Trophoblast cell (in vitro differentiated cells and primary cell): ENCODE data around the gene GDA.

Experiments used
- DNase-seq, 2 donors: peaks; one replicate each; pipeline ENCODE4 v3.0.0-alpha.2; 2016
- H2AFZ ChIP-seq: 2 replicates; pipeline ENCODE4 v1.6.1; 2013; ENCODE audit warnings: low read length, moderate library complexity, mild to moderate bottlenecking; ENCODE audit not compliant: insufficient read depth, poor library complexity
- H2AK5ac ChIP-seq: 2 replicates; pipeline ENCODE4 v1.6.1; 2013; ENCODE audit warnings: mild to moderate bottlenecking, low read length
- H2BK120ac ChIP-seq: 2 replicates; pipeline ENCODE4 v1.6.1; 2013; ENCODE audit warnings: low read length, mild to moderate bottlenecking, moderate library complexity; ENCODE audit not compliant: insufficient read depth, poor library complexity
- H2BK12ac ChIP-seq: 2 replicates; pipeline ENCODE4 v1.6.1; 2013; ENCODE audit warnings: mild to moderate bottlenecking, low read length, moderate library complexity
- H2BK5ac ChIP-seq: 2 replicates; pipeline ENCODE4 v1.6.1; 2013; ENCODE audit warnings: low read length, low read depth, moderate library complexity, mild to moderate bottlenecking; ENCODE audit not compliant: poor library complexity
- H3K14ac ChIP-seq: 2 replicates; pipeline ENCODE4 v1.6.1; 2013; ENCODE audit warnings: mild to moderate bottlenecking, low read length
- H3K18ac ChIP-seq: 2 replicates; pipeline ENCODE4 v1.6.1; 2013; ENCODE audit warnings: mild to moderate bottlenecking, low read length
- H3K23ac ChIP-seq: 2 replicates; pipeline ENCODE4 v1.6.1; 2013; ENCODE audit warnings: low read length
- H3K27ac ChIP-seq: 2 replicates; pipeline ENCODE4 v1.5.1; 2013; ENCODE audit warnings: low read depth, mild to moderate bottlenecking, inconsistent platforms, low read length, moderate library complexity
- H3K27me3 ChIP-seq: 2 replicates; pipeline ENCODE4 v1.6.1; 2013; ENCODE audit warnings: inconsistent platforms, mild to moderate bottlenecking, low read length, moderate library complexity; ENCODE audit not compliant: insufficient read depth
- H3K36me3 ChIP-seq, 2 experiments: 1 replicate in 1 of 2; 2 replicates in 1 of 2; pipeline ENCODE4 v1.6.1; 2013; ENCODE audit warnings: low read length in 2 of 2, mild to moderate bottlenecking in 2 of 2, moderate library complexity in 1 of 2; ENCODE audit not compliant: insufficient read depth in 2 of 2, control insufficient read depth in 1 of 2
- H3K4ac ChIP-seq: 2 replicates; pipeline ENCODE4 v1.6.1; 2013; ENCODE audit warnings: low read depth, mild to moderate bottlenecking, low read length, moderate library complexity
- H3K4me1 ChIP-seq, 2 experiments: 1 replicate in 1 of 2; 2 replicates in 1 of 2; pipeline ENCODE4 v1.6.1; 2013; ENCODE audit warnings: low read length in 2 of 2, mild to moderate bottlenecking in 2 of 2, moderate library complexity in 1 of 2; ENCODE audit not compliant: insufficient read depth in 2 of 2, control insufficient read depth in 1 of 2
- H3K4me2 ChIP-seq: 2 replicates; pipeline ENCODE4 v1.6.1; 2013; ENCODE audit warnings: inconsistent platforms, mild to moderate bottlenecking, low read length, moderate library complexity
- H3K4me3 ChIP-seq: 2 replicates; pipeline ENCODE4 v1.5.1; 2013; ENCODE audit warnings: mild to moderate bottlenecking, low read depth, low read length, inconsistent platforms
- H3K79me1 ChIP-seq: one replicate; pipeline ENCODE4 v1.6.1; 2013; ENCODE audit warnings: low read length
- H3K79me2 ChIP-seq: 2 replicates; pipeline ENCODE4 v1.6.1; 2013; ENCODE audit warnings: low read length, mild to moderate bottlenecking; ENCODE audit not compliant: control insufficient read depth, insufficient read depth, poor library complexity
- H3K9ac ChIP-seq: 2 replicates; pipeline ENCODE4 v1.6.1; 2013; ENCODE audit warnings: mild to moderate bottlenecking, low read length
- H3K9me3 ChIP-seq: 2 replicates; pipeline ENCODE4 v1.6.1; 2013; ENCODE audit warnings: low read depth, mild to moderate bottlenecking, control low read depth, inconsistent platforms, low read length; ENCODE audit not compliant: insufficient read depth
- H4K12ac ChIP-seq: 2 replicates; pipeline ENCODE4 v1.6.1; 2013; ENCODE audit warnings: low read depth, mild to moderate bottlenecking, low read length, moderate library complexity
- H4K8ac ChIP-seq: 2 replicates; pipeline ENCODE4 v1.6.1; 2013; ENCODE audit warnings: low read depth, mild to moderate bottlenecking, low read length, moderate library complexity
- H4K91ac ChIP-seq: one replicate; pipeline ENCODE4 v1.6.1; 2013; ENCODE audit warnings: low read depth, mild to moderate bottlenecking, low read length, moderate library complexity
- WGBS: extraction: QIAGEN DNeasy Blood & Tissue Kit; methylation state at CpG from one replicate; pipeline ENCODE4 v1.1.7; 2013; ENCODE audit warnings: missing lambda C conversion rate; ENCODE audit not compliant: insufficient read length, insufficient coverage; ENCODE audit errors: extremely low coverage; 5-methylcytosine and 5-hydroxymethylcytosine counted together

GDA gene

DNA sequence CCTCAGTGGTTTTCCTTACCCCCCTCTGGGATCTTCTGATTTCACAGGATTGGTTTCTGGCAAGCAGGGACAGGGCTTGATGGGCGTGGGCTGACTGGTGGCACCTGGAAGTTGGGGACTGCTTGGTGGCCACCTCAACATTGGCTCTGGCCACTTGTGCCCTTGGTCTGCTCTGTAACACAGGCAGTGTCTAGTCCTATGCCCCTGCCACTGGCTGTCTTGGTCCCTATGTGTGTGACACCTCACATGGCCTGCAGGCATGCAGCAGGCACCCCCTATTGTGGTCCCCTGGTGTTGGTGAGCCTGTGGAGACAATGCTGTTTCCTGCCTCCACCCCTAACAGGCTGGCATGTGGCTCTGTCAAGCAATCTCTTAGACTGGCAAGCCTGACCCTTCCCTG, 71.3 kb downstream of the GDA start:
- Histone ChIP-seq H3K18ac (no peak overlapping the region), H3K4me1 (no peaks in the 10 kb centered on the region), H3K4me2 (no peak overlapping the region), H3K27ac (no peak overlapping the region), H2AFZ (no peak overlapping the region), H3K36me3 (no peaks in the 10 kb centered on the region), H2AK5ac (no peak overlapping the region), H3K4me3 (peak overlapping the region; percentile 28), H2BK120ac (no peak overlapping the region), H2BK12ac (no peak overlapping the region), H2BK5ac (no peak overlapping the region), H3K4ac (no peak overlapping the region), H3K79me1 (no peaks in the 10 kb centered on the region), H3K14ac (no peak overlapping the region), H3K9me3 (no peaks in the 10 kb centered on the region), H3K9ac (peak overlapping the region; percentile 38), H3K79me2 (no peaks in the 10 kb centered on the region), H3K23ac (peak overlapping the region; percentile 17), H4K12ac (no peak overlapping the region), H3K27me3 (no peaks in the 10 kb centered on the region), H4K91ac (no peak overlapping the region), H4K8ac (no peak overlapping the region)
- no CpG with 5 or more reads among the region's 1 CpG for WGBS
- no peak for DNase-seq

DNA sequence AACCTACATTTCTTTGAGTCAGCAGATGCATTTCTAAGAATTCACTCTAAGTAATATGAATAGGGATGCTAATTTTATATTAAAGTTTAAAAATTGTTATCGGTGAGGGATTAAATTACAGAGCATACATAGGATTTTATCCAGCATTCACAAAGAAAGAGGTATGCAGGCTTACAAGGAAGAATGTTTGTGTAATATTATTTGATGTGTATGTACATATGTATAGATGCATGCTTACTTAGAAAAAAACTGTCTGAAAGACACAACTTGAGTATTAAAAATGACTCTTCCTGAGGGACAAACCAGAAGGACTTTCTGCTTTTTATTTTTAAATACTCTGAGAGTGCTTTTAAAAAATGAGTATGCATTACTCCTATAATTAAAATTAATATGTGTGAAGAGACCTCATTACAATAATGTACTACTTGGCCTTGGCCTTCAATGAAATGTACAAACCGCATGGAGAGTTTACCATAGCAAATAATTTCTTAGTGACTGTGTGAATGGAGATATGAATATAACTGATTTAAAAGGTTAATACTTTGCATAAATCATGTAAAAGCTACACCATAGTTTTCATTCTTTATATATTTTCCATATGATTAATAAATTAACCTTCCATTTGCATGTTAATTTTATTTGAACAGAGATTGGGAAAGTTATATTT, 77.0 kb downstream of the GDA start:
- Histone ChIP-seq H3K14ac (no peak overlapping the region), H3K36me3 (no peaks in the 10 kb centered on the region), H3K4me3 (no peak overlapping the region)

DNA sequence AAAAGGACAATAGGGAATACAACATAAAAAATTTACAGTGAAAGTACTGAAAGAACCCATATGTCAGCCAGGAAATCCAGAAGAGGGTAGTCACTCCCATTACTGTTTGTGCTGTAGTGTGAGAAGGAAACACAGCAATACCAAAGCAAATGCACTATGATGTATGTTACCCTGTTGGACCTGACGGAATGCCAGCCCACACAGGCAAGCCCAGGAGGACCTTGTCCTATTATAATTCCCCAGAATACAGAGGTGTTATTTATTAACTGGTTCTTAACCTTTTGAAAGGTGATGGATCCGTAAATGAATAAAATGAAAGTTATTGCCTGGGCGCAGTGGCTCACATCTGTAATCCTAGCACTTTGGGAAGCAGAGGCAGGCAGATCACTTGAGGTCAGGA, 79.0 kb downstream of the GDA start:
- Histone ChIP-seq H3K18ac (no peak overlapping the region), H4K8ac (no peak overlapping the region), H3K4me1 (no peaks in the 10 kb centered on the region), H3K14ac (no peak overlapping the region), H3K23ac (no peak overlapping the region), H2BK12ac (no peak overlapping the region), H3K4ac (no peak overlapping the region), H3K79me1 (no peaks in the 10 kb centered on the region), H2BK120ac (no peak overlapping the region), H2AFZ (no peak overlapping the region), H3K36me3 (no peaks in the 10 kb centered on the region), H3K27ac (no peak overlapping the region), H3K4me3 (no peak overlapping the region), H3K79me2 (no peaks in the 10 kb centered on the region), H2BK5ac (no peak overlapping the region), H4K12ac (no peak overlapping the region), H2AK5ac (no peak overlapping the region), H3K4me2 (no peak overlapping the region), H4K91ac (no peak overlapping the region), H3K9me3 (no peaks in the 10 kb centered on the region), H3K27me3 (no peaks in the 10 kb centered on the region), H3K9ac (no peak overlapping the region)
- no peak for DNase-seq
- no CpG with 5 or more reads among the region's 3 CpGs for WGBS

More for the DNA sequence above, 77.0 kb downstream of the GDA start:
- Histone ChIP-seq H3K27me3 (no peaks in the 10 kb centered on the region), H3K9me3 (no peaks in the 10 kb centered on the region), H4K8ac (no peak overlapping the region), H3K79me1 (no peaks in the 10 kb centered on the region), H2AFZ (no peak overlapping the region), H2BK120ac (no peak overlapping the region), H2AK5ac (no peak overlapping the region), H3K9ac (no peak overlapping the region), H3K4ac (no peak overlapping the region), H2BK12ac (no peak overlapping the region), H2BK5ac (no peak overlapping the region), H3K79me2 (no peaks in the 10 kb centered on the region), H3K18ac (no peak overlapping the region), H3K23ac (no peak overlapping the region), H3K27ac (no peak overlapping the region), H4K12ac (no peak overlapping the region), H3K4me2 (no peak overlapping the region), H3K4me1 (no peaks in the 10 kb centered on the region), H4K91ac (no peak overlapping the region)
- no peak for DNase-seq
- 100% methylated on average over 1 of the region's 2 CpGs for WGBS

DNA sequence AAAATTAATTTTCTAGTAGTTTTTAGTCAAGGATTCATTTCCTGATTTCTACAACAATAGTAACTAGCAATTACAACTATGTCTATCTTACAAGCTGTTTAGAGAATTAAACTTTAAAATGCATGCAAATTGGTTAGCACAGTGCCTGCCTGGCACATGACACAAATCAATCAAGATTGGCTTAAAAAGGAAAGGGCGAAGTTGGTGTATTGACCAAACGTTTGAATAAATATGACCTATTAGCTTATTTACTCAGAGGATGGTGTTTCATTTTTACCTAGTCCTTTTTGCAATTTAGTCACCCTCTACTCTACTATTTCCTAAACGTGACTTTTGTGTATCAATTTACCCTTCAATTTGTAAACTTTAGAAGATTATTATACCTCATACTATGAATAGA, 83.5 kb downstream of the GDA start:
- Histone ChIP-seq H3K4ac (no peak overlapping the region), H4K8ac (no peak overlapping the region), H2BK120ac (no peak overlapping the region), H3K18ac (no peak overlapping the region), H3K79me2 (no peaks in the 10 kb centered on the region), H3K23ac (no peak overlapping the region), H2BK5ac (no peak overlapping the region), H4K12ac (no peak overlapping the region), H3K9ac (no peak overlapping the region), H3K79me1 (no peaks in the 10 kb centered on the region), H2AFZ (no peak overlapping the region), H3K36me3 (no peaks in the 10 kb centered on the region), H3K14ac (no peak overlapping the region), H3K27ac (no peak overlapping the region), H2BK12ac (no peak overlapping the region), H4K91ac (no peak overlapping the region), H3K4me2 (no peak overlapping the region), H3K9me3 (no peaks in the 10 kb centered on the region), H2AK5ac (no peak overlapping the region), H3K4me3 (no peak overlapping the region), H3K4me1 (no peaks in the 10 kb centered on the region), H3K27me3 (no peaks in the 10 kb centered on the region)
- no peak for DNase-seq
- no CpG with 5 or more reads among the region's 3 CpGs for WGBS
